Putamen (tissue), 1 donor: Measurements from ENCODE around the gene USP2.
A peak's percentile ranks its signal among the peaks of the same experiment; 100 is the strongest.

Experiments used
- DNase-seq: peaks from one replicate; pipeline ENCODE4 v3.0.0-alpha.2; 2016; ENCODE audit warnings: low spot score

The USP2 gene

DNA sequence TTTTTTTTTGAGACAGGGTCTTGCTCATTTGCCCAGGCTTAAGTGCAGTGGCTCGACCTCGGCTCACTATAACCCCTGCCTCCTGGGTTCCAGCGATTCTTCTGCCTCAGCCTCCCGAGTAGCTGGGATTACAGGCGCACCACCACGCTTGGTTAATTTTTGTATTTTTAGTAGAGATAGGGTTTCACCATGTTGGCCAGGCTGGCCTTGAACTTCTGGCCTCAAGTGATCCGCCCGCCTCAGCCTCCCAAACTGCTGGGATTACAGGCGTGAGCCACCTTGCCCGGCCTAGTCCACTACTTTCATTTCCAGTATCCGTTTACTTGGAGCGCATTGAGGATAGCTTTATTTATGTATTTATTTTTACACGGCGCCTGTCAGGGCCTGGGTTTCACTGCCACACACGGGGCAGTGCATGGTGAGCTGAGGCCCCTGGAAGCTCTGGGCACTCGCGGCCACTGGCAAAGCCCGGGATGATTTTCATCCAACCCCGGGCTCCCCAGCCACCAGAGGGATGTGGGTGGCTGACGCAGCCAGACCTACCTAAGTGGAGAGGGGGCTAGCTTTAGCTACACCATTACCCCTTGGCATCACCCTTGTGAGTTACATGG, 58.5 kb downstream of the USP2 start:
- no peak for DNase-seq

DNA sequence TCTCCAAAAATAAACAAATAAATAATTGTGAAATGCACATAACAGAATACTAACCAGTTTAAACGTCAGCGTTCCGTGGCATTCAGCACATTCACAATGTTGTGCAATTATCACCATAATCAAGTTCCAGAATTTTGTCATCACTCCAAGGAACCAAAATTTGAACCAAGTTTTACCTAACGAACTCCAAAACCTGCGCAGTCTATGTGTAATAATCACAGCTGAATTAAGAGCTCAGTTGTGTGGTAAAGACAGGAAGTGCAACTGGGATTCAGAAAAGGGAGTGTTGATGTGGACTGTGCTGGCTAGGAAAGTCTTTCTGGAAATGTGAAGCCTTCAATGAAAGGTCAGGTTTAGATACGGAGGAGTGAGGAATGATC, 59.1 kb downstream of the USP2 start:
- no peak for DNase-seq

DNA sequence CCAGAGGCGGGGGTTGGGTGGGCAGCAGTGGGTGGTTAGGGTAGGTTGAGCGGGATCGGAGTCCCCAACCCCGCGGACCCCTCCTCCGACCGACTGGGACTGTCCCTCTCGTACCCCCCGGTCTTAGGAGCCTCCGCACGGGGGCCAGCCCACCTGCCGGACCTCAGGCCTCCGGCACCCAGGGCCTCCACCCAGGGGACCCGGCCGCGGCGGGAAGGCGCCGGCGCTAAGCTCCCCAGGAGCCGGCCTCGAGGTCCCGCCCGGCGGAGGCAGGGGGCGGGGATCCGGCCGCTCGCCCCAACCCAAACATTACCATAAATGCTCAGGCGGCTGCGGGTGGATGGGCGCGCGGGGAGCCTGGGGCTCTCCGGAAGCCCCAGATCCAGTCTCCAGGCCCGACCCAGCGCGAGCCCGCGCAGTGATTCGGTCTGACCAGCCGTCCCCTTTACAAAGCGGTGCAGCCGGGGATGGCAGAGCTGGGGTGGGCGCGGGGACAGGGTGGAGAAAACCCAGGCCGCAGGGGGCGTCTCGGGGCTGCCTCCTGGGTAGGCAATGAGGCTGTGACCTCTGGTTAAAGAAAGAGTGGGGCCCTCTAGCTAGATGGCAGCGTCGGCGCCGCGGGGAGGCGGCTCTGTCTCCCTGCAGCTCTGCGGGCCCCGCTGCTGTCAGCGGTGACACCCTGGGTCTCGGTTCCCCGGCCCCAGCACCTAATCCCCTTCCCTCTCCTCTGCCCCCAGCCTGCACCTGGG, 60.5 kb downstream of the USP2 start:
- DNase-seq, result no peak

DNA sequence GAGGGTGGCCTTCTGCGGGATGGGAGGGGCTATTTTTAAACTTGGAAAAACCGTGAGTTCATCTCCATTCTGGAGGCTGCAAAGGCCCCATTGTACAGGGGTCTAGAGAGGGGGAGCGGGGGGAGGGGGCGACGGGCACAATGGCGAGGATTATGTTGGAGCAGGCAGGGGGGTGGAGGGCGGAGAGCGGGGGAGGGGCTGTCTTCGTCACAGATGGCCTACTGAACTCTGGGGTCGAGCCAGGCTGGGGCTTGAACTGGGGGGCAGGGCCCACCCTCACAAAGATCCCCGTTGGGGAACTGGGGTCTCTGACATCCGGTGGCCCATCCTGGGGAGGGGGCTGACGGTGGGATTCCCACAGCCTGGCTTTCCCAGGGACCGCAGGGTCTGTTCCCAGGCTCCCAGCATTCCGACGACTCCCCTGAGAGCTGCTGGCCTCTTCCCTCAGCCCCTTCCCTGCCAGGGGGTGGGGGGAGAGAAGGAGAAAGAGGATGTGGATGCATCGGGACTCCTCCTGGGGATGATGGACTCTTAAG, 61.2 kb downstream of the USP2 start:
- DNase-seq, result peak; percentile 84

DNA sequence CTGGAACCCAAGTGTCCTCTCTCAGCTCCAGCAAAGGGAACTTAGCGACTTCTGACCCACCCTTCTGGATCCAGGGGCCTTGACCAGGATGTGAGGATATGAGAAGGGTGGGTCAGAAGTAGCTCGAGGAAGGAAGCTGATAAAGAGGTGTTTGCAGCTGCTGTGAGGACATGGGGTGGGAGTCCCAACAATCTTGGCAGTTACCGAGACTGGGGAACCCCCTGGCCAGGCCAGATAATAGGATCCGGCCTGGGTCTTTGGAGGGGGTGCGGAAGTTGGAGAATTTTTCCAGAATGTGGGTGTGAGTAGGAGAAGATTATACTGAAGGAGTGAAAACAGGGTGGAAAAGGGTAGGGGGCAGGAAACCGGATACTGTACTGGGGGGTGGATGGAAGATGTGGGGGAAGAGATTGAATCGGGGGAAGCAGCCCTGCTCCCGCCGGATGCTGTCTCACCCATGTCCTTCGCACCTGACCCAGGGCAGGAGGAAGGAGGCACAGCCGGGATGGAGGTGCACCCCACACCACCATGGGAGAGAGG, 61.7 kb downstream of the USP2 start:
- no peak for DNase-seq

DNA sequence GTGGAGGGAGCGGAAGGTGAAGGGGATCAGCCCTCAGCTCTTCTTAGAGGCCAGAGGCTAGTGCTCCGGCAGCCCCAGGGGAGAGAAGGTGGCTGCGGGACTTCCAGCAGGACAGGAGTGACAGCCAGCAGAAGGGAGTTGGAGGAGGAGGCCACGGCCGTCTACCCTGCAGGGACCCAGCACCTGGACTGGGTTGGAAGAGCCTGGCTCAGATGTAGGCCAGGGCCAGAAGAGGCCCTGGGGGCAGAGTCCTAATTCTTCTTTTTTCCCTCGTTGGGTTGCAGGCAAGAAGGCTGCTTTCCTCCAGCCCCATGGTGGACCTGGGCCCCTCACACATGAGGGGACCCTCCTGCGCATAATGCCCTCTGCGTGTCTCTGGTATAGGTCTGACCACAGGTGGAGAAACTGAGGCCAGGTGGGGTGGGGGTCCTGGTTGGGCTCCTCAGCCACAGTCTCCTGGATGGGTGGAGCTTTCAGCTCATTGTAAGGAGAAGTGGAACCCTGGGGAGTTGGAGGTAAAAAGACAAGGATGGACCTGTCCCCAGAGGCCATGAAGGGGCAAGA, 62.3 kb downstream of the USP2 start:
- no peak for DNase-seq

DNA sequence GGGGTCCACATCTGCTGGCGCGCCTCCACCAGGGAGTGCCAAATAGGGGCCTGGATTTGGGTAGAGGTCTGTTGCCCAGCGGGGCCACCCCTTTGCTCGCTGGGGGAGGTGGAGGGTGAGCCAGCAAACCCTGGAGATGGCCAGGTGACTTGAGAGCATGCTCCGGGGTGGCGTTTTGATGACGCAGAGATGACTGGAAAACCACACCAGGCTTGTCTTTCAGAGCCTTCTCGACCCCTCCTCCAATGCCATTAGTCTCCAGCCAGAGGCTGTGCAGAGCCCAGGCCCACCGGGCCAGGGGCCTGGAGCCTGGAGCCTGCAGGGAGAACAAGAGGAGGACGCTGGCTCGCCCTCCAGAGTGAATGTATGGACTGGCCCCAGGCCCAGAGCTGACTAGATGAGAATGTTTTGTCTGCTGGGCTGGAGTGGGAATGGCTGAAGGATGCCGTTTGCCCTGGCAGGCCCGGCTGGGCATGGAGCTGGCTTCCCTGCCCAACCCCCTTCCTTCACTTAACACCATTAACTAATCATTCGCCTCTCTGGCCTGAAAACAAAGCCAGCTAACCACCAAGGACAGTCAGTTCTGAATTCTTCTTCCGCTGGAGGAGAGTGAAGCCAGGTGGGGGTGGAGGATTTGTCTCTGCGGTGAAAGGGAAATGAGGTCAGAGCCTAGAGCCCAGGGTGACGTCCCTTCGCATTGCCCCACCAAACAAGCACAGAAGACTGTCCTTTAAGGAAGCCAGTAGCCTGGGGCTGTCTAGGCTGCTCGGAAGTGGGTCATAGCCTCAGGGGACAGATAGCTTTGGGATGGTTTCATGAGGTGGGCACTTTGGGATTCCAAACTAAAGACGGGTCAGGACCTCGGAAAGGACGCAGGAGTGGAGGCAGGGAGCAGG, 63.0 kb downstream of the USP2 start:
- no peak for DNase-seq

DNA sequence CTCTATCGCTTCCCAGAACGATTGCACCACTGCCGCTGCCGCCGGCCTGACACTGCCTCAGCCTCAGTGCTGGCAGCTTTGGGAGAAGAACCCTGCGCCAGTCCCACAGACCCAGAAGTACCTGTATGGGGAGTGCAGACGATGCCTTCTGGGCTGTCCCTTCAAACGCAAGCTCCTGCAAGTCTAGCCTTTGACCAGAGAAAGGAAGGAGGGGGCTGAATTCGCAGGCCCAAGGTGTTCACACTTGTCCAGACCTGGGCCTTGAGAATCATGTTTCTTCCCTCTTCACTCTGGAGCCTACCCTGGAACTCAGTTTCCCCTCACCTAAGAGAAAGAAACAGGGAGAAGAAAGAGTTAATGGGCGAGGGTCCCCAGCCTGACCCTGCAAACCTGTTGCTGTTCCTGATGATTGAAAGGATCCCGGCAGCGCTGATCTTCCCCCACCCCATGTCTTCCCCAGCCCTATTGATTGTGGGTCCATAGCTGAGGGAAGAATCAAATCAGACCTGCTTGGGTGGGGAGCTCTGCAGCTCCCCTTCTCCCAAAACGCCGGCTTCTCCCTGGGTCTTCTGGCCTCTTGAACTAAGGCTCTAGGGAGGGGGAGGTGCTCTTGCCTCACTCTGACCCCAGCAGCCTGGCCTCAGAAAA, 63.8 kb downstream of the USP2 start:
- DNase-seq, result no peak

DNA sequence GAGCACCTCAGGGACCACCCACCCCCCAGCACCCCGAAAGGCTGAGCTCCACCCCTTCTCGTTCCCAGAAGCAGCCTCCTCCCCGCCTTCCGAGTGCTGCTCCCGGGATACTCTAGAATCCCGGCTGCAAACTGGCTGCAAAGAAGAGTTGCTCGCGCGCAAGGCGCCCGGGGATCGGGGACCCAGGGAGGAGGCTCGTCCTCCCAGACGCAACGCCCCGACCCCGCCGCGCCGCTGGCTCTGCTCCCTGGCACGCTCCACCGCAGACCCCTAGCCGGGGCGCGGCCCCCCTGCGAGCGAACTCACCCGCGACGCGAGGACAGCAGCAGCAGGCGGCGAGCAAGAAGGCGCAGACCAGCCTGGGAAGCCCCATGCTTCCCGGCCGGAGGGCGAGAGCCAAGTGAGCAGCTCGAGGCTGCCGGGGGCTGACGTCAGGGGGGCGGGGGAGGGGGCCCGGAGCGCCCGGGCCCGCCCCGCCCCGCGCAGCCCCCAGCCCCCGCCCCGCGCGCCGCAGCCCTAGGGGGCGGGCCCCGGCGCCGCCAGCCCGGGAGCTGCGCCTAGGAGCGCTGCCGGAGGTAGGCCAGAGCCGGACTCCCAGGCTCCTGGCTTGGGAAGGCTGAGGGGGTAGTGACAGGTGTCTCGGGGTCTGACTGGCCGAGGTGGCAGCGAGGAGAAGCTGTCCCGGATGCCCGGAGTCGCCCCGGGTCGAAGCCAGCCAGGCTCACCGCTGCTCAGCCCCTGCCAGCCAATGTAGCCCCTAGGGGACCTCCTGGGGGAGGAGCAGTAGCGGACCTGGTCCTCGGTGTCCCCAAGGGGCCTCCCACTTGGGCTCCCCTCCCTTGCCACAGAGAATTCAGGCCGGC, 64.5 kb downstream of the USP2 start, which contains the start of gene MCAM:
MCAM (minus strand) TSS at position 402 of the 863 bp plus-strand sequence; CDS start at position 373, 29 bp downstream.
- peak; percentile 62 for DNase-seq

DNA sequence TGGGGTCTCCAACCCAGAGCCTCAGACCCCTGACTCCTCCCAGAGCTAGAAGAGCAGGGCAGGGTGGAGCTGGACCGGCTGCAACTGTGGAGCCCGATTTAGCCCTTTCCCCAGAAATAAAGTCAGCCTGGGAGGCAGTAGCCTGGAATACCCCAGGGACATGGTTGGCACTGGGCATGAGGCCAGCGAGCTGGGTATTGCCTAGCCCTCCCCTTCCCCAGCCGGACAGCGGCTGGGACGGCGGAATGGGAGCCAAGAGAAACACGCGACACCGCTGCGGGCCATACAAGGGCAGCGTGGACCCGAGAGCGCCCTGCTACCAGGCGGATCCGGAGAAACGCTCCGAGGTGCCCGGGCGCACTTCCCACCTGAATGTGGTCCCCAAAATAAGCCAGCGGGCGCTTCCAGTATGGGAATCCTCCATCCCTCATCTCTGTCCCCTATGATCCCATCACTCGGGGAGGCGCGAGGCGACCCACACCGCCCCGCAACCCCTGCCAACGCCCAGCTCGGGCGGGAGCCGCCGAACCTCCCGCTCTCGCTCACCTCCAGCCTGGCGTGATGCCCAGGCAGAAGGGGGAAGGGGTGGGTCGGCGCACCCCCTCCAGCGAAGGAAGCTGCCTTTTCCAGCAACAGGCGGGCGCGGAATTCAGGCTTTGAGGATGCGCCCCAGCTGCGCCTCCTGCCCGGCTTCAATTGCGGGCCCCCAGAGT, 65.3 kb downstream of the USP2 start:
- peak; percentile 88 for DNase-seq

DNA sequence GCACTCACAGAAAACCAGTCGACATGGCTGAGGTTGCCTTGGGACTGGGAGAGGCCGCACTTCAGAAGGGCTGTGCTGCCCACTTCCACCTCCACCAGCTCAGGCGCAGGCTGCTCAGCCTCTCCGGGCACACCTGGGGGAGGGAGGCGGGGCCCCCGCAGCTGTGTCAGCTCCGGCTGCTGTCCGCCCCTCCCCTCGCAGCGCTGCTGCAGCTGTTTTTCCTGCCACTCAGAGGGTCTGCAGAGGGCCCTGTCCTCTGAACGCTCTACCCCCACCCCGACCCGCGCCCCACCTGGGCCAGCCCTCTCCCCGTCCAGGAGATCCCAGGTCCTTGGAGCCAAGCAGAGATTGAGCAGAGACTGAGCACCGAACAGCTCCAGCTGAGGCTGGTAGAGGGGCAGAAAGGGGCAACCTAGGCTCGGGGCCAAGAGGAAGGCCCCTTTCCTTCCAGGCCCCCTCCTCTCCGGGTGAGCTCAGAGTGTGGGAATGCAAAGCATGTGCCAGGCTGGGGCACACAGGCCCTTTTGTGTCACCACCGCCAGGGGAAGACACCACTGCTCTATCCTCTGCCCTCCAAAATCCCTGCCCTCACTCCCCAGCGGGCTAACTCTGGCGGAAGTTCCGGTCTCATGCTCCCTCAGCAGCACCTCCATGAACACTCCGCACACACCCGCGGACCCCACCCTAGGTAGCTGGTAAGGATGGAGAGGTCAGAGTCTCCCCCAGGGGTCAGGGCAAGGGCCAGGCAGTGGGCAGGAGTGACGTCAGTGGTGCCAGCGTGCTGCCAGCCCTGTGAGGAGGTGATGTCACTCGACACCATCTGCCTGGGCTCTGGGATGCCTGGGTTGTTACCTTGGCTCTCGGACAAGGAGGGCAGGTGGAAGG, 66.1 kb downstream of the USP2 start:
- peak; percentile 84 for DNase-seq

DNA sequence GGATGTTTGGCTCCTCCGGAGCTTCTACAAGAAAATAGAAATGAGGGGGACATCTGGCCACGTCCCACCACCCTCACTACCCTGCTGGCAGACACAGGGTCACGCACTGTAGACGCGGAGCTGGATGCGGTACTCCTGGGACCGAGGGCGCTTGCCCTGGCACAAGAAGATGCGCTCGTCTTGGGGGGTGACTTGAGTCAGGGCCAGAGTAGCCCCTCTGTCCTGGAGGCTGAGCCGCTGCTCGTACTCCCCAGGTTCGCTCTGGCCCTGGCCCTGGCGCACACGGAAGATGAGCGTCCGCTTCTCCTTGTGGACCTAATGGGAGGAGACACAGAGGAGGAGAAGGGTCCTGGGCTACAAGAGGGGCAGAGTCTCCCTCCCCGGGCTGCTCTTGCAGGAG, 66.8 kb downstream of the USP2 start:
- DNase-seq, result no peak

DNA sequence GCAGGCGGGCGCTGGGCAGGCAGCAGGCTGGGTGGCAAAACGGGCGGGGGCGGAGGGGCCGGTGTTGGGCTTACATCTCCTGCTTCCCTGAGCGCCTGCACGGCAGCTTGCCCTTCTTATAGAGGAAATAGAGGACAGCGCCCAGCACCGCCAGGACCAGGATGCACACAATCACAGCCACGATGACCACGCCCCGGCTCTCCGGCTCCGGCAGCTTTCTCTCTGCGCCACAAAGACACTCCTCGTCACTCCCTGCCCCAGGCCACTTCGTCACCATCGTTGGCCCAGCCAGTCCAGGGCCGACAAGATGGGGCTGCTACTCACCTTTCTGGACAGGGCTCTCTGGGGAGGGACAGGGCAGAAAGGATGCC, 70.8 kb downstream of the USP2 start:
- no peak for DNase-seq

DNA sequence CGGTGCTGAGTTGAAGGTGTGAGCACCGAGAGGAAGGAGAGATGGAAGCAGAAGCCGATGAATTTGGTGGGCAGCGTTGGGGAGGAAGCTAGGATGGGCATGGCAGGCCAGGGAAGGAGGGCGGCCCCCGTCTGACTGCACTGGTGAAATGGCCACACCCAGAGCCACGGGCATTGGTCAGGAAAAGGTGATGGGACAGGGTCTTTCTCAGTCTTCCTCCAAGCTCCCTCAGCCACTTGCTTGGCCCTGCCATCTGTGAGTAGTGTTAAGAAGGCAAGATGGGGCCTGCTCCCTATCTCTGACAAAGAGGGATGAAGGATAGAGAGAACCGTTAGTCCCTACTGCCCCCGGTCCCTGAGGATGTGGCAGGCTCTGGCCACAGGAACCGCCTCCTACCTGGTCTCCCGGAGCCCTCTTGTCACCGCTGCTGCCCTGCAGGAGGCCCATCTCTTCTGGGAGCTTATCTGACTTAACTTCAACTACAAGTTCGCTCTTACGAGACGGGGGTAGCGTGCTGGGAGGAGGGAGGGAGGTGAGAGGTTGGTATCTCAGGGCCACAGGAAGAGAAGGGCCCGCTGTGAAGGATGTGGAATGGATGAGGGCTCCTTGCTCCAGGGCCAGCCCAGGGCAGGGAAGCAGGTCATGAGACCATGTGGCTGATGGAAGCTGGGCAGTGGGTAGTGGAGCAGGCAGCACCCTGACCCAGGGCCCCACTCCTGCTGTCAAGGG, 71.4 kb downstream of the USP2 start:
- DNase-seq, result no peak

DNA sequence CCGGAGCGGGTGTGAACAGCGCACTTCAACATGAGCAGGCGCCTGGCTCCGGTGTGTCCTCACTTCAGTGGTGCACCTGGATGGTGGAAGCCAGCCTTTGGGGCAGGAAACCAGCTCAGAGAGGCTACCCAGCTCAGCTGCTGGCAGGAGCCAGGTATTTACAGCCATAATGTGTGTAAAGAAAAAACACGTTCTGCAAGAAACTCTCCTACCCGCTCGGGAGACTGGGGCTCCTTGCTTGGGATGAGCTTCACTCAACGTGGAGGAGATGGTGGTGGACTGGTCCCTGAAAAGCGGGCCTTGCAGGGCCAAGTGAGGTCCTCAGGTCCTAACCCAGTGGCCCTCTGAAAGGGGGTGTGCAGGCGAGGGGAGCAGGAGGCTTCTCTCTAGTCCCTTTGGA, 72.1 kb downstream of the USP2 start:
- DNase-seq, result no peak

DNA sequence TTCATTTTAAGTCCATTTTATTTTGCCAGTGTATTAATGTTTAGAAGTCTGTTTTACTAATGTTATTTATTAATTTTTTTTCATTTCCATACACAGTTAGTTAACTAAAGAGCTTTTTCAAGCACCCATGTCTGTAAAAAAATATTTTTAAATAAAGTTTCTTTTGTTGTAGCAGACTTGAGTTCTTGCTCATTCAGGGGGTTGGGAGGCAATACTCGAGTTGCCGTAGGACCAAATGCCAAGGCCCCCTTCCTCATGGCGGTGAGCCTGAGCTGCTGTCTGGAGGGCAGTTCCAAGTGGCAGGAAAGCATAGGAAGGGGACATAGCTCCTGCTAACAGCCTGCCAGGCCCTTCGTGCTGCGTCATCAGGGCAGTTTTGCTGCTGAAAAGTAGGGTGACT, 73.5 kb downstream of the USP2 start:
- no peak for DNase-seq

DNA sequence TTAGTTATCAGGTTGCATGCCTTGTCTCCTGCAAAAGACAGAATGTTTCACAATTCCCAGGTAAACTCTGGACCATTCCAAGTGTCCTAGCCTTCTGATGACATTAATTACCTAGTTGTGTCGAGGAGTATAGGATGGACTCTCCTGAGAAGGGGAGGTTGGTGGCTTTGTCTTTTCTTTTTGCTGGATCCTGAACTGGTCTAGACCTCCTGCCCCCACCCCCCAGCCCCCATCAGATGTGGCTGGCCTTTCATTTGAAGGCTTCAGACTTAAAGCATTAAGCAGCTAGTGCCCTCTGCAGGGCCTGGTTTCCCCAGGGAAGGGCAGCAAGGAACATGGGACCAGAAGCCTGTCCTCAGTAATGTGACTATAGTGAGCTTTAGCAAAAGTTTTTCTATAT, 74.3 kb downstream of the USP2 start:
- no peak for DNase-seq

DNA sequence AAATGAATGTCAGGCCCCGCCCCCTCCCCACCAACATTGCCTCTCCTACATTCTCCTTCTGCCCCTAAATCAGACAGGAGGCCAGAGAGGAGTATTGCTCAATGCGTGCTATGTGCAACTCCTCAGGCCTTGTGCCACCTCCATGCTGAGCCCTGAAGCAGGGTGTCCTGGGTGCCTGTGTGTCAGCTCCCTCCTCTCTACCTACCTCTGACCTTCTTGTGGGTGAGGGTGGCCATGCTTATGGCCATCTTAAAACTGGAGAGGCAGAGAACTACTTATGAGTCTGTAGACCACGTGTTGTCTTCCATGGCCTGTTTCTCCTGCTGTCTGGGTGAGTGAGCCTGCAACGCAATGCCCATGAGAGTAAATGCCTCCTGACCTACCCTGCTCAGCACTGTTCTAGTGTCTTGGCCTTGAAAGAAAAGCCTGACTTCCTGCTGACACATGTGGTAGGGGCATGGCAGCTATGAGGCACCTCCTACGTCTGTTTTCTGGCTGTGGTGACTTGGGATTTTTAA, 75.1 kb downstream of the USP2 start:
- no peak for DNase-seq
